Ovary (tissue), 3 donors: ENCODE measurements around the gene TGFBR2.

ENCODE experiments used
- EP300 ChIP-seq: sonication (generic); formaldehyde crosslinking; IDR thresholded peaks from one replicate; pipeline ENCODE4 v1.6.1; 2017; ENCODE audit warnings: antibody characterized with exemption
- POLR2A ChIP-seq: fragments of 450-650 bp; IDR thresholded peaks from one replicate; pipeline ENCODE4 v1.6.1; 2017; ENCODE audit warnings: antibody characterized with exemption, mild to moderate bottlenecking, moderate library complexity
- TF ChIP-seq, protein P1 (sequence below), 3 donors: fragments of 450-650 bp in 2 of 3; fragments of 200-600 bp in 1 of 3; IDR thresholded peaks; one replicate each; pipeline versions ENCODE4 v1.5.1 to v1.8.0; 2016 to 2022; ENCODE audit warnings: antibody characterized with exemption in 3 of 3, mild to moderate bottlenecking in 1 of 3
- donor health status: DM: no; HTN: no; CAD: no.

DNA sequence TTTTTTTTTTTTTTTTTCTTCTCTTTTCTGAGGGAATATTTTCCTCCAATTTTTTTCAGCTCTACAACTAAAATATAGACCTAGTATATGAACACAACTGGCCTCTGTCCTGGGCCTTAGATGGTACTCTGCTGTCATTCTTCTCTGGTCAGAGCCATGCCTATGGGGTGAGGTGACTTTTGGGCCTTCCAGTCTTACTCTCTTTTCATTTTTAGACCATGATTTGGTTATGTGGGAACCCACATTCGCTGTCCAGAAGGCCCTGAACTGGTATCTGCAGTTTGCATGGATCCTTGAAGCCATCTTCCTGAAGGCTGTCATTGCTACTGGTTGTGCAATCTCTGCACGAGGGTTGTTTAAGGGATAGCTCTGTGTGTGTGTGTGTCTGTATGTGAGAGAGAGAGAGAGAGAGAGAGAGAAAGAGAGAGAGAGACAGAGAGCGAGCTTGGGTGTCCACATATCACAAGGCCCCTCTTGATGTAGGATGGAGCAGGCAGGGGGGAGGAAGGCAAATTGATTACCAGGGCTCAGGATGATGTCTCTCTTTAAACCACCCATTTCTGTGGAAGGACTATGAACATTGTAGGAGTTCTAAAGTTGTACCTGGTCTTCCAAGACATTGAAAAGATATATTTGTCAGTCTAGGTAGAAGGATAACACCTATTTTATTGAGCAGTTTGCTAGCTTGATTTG lies 6.9 kb downstream of the TGFBR2 start:
- TF ChIP-seq, protein P1, sequence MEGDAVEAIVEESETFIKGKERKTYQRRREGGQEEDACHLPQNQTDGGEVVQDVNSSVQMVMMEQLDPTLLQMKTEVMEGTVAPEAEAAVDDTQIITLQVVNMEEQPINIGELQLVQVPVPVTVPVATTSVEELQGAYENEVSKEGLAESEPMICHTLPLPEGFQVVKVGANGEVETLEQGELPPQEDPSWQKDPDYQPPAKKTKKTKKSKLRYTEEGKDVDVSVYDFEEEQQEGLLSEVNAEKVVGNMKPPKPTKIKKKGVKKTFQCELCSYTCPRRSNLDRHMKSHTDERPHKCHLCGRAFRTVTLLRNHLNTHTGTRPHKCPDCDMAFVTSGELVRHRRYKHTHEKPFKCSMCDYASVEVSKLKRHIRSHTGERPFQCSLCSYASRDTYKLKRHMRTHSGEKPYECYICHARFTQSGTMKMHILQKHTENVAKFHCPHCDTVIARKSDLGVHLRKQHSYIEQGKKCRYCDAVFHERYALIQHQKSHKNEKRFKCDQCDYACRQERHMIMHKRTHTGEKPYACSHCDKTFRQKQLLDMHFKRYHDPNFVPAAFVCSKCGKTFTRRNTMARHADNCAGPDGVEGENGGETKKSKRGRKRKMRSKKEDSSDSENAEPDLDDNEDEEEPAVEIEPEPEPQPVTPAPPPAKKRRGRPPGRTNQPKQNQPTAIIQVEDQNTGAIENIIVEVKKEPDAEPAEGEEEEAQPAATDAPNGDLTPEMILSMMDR (IDR thresholded peaks at IDR 0.05): no peak
- TF ChIP-seq POLR2A (no peak), EP300 (no peak)
